Rectal smooth muscle tissue (tissue), 1 donor: ENCODE data around the gene CUEDC1.
A peak's percentile ranks its signal among the peaks of the same experiment; 100 is the strongest.

Source experiments
- H3K27ac ChIP-seq: one replicate; pipeline ENCODE4 v1.7.0; 2013; ENCODE audit warnings: low read depth, low read length, inconsistent platforms
- H3K27me3 ChIP-seq: one replicate; pipeline ENCODE4 v1.7.0; 2013; ENCODE audit warnings: low read length; ENCODE audit not compliant: control insufficient read depth, insufficient read depth
- H3K36me3 ChIP-seq: one replicate; pipeline ENCODE4 v1.7.0; 2013; ENCODE audit warnings: low read length; ENCODE audit not compliant: control insufficient read depth, insufficient read depth
- H3K4me1 ChIP-seq: one replicate; pipeline ENCODE4 v1.7.0; 2013; ENCODE audit warnings: low read length; ENCODE audit not compliant: control insufficient read depth, insufficient read depth
- H3K4me3 ChIP-seq: one replicate; pipeline ENCODE4 v1.7.0; 2013; ENCODE audit warnings: low read length
- H3K9ac ChIP-seq: one replicate; pipeline ENCODE4 v1.7.0; 2013; ENCODE audit warnings: low read length

The CUEDC1 gene

GRCh38 chr17:57993471-57994365 is 38.5 kb upstream of the CUEDC1 start:
- Histone ChIP-seq H3K27me3 (no peaks in the 10 kb centered on the region), H3K36me3 (no peaks in the 10 kb centered on the region), H3K4me3 (no peak overlapping the region), H3K9ac (no peak overlapping the region), H3K27ac (peak overlapping the region; percentile 57), H3K4me1 (peaks cover 27% of the 10 kb centered on the region)

GRCh38 chr17:57991537-57991936 is 36.3 kb upstream of the CUEDC1 start:
- Histone ChIP-seq H3K4me1 (peaks cover 29% of the 10 kb centered on the region), H3K9ac (no peak overlapping the region), H3K36me3 (no peaks in the 10 kb centered on the region), H3K27ac (no peak overlapping the region), H3K27me3 (no peaks in the 10 kb centered on the region), H3K4me3 (no peak overlapping the region)

GRCh38 chr17:57990037-57990436 is 34.8 kb upstream of the CUEDC1 start:
- Histone ChIP-seq H3K36me3 (no peaks in the 10 kb centered on the region), H3K9ac (no peak overlapping the region), H3K4me1 (peaks cover 39% of the 10 kb centered on the region), H3K4me3 (no peak overlapping the region), H3K27me3 (no peaks in the 10 kb centered on the region), H3K27ac (no peak overlapping the region)

- Histone ChIP-seq H3K4me3 (peak overlapping the region; percentile 98), H3K4me1 (peaks cover 39% of the 10 kb centered on the region), H3K27ac (peak overlapping the region; percentile 98), H3K27me3 (no peaks in the 10 kb centered on the region), H3K36me3 (no peaks in the 10 kb centered on the region), H3K9ac (peak overlapping the region; percentile 54)
These were observed 33.4 kb upstream of the CUEDC1 start for GRCh38 chr17:57988301-57989250.

GRCh38 chr17:57987581-57988300 is 32.5 kb upstream of the CUEDC1 start, which contains the start of gene VEZF1:
TSS of gene VEZF1 (minus strand) at chr17:57988254. CDS start at chr17:57988111, 143 bp downstream.
- peak within 1 kb of the TSS; percentile 98 for H3K4me3 ChIP-seq
- peak within 1 kb of the TSS; percentile 54 for H3K9ac ChIP-seq
- no peaks in the 10 kb centered on the region for H3K36me3 ChIP-seq
- H3K4me1 ChIP-seq: peaks cover 43% of the 10 kb centered on the region
- no peaks in the 10 kb centered on the region for H3K27me3 ChIP-seq
- peak within 1 kb of the TSS; percentile 98 for H3K27ac ChIP-seq

- no peaks in the 10 kb centered on the region for H3K27me3 ChIP-seq
- peak overlapping the region; percentile 98 for H3K27ac ChIP-seq
- peaks cover 49% of the 10 kb centered on the region for H3K4me1 ChIP-seq
- H3K36me3 ChIP-seq: no peaks in the 10 kb centered on the region
- peak overlapping the region; percentile 50 for H3K9ac ChIP-seq
- peak overlapping the region; percentile 69 for H3K4me3 ChIP-seq
These were observed 31.8 kb upstream of the CUEDC1 start for GRCh38 chr17:57986841-57987580.

- Histone ChIP-seq H3K36me3 (peaks cover 2% of the 10 kb centered on the region), H3K9ac (no peak overlapping the region), H3K4me3 (peak overlapping the region; percentile 40), H3K27ac (peak overlapping the region; percentile 98), H3K27me3 (no peaks in the 10 kb centered on the region), H3K4me1 (peaks cover 53% of the 10 kb centered on the region)
These were observed 30.4 kb upstream of the CUEDC1 start for GRCh38 chr17:57985675-57985974.

GRCh38 chr17:57984936-57985674 is 29.9 kb upstream of the CUEDC1 start:
- H3K36me3 ChIP-seq: peaks cover 7% of the 10 kb centered on the region
- peak overlapping the region; percentile 40 for H3K4me3 ChIP-seq
- H3K27me3 ChIP-seq: no peaks in the 10 kb centered on the region
- H3K4me1 ChIP-seq: peaks cover 53% of the 10 kb centered on the region
- no peak overlapping the region for H3K9ac ChIP-seq
- peak overlapping the region; percentile 98 for H3K27ac ChIP-seq

- H3K27ac ChIP-seq: peak overlapping the region; percentile 98
- peaks cover 53% of the 10 kb centered on the region for H3K4me1 ChIP-seq
- H3K4me3 ChIP-seq: no peak overlapping the region
- no peak overlapping the region for H3K9ac ChIP-seq
- H3K36me3 ChIP-seq: peaks cover 7% of the 10 kb centered on the region
- no peaks in the 10 kb centered on the region for H3K27me3 ChIP-seq
These were observed 29.2 kb upstream of the CUEDC1 start for GRCh38 chr17:57984261-57984890.

- peaks cover 13% of the 10 kb centered on the region for H3K36me3 ChIP-seq
- peak overlapping the region; percentile 98 for H3K27ac ChIP-seq
- no peak overlapping the region for H3K9ac ChIP-seq
- H3K4me1 ChIP-seq: peaks cover 45% of the 10 kb centered on the region
- no peak overlapping the region for H3K4me3 ChIP-seq
- no peaks in the 10 kb centered on the region for H3K27me3 ChIP-seq
These were observed 28.2 kb upstream of the CUEDC1 start for GRCh38 chr17:57983446-57983845.
